Measurements from ENCODE around the gene TBX1. TPM values are rescaled to one million over a fixed set of nuclear protein-coding genes. Genes with fewer than 3 reads are reported as not detected.

Gene TBX1
- total RNA-seq, 1 experiment from 2014 or later = 3.9 TPM

DNA sequence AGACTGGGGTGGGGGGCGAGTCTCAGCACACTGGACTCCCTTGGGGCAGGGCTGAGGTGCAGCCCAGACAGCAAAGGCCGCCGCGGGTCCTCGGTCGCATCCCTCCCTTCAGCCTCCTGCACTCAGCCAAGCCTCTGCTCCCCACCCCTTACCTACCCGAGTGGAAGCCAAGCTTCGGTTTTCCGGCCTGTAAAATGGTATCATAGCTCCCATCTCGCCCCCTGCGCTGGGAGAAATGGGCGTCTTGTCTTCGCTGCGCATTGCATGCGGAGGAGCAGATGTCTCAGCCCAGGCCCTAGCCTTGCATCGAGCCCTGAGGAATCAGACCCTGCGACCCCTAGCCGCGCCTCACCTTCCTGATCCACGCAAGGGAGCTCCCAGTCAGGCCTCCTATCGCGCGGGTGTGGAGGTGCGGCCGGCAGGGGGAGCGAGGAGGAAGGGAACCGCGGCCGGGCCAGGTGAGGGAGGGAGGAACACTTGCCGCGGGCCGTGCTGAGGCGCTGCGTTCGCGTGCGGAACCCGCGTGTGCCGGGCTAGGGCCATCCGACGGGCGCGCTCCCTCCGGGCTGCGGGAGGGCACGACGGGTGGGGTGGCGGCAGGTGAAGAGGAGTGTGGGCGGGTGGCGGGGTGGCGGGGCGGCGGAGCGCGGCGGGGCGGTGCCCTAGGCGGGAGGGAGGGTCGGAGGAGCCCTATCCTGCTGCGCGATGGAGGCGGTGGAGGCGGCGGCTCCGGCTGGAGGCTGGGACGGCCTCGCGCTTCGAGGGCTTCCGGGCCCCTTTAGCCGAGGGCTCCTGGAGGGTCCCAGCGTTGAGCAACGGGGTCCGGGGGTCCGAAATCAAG, 4.1 kb upstream of the TBX1 start:
- ChIA-PET POLR2A (interaction anchor here (1.0 kb wide), 1 partner anchor 9 kb away, joined by 4 read pairs; no protein-coding TSS in a partner anchor), CTCF (interaction anchor here (0.6 to 3.1 kb wide), 14 partner anchors 9 to 460 kb away, joined by 3 to 28 read pairs (median 3); no protein-coding TSS in a partner anchor), RAD21 (ENCODE audit: low non-redundant PET in 1 of 2, low total read pairs in 2 of 2, uncharacterized antibody in 2 of 2, unreplicated experiment in 2 of 2) (interaction anchor here (0.6 to 1.8 kb wide), 5 partner anchors 26 to 154 kb away, joined by 3 to 14 read pairs (median 5); no protein-coding TSS in a partner anchor)
- H3K4me3 ChIP-seq (replicated peaks in 1 of 2; ENCODE audit: low read depth in 1 of 2, low read length in 2 of 2) = peak overlapping the region; percentile 32 to 53
- no peaks in the 10 kb centered on the region for H3K36me3 ChIP-seq (ENCODE audit: control insufficient read depth in 1 of 2, insufficient read depth in 2 of 2, low read length in 2 of 2)
- H3K4me2 ChIP-seq (ENCODE audit: low read length) = peak overlapping the region; percentile 68
- H3K27me3 ChIP-seq (ENCODE audit: insufficient read depth, low read length) = no peaks in the 10 kb centered on the region
- peak overlapping the region; percentile 5 for H2AFZ ChIP-seq (ENCODE audit: low read depth, low read length, poor library complexity, severe bottlenecking)
- H4K20me1 ChIP-seq (ENCODE audit: insufficient read depth) = no peaks in the 10 kb centered on the region
- no TSS peak for BruUV-seq (replicated peaks)
- peak overlapping the region; percentile 48 for H3K9ac ChIP-seq (ENCODE audit: low read length)
- peak; percentile 88 for ATAC-seq
- H3K27ac ChIP-seq (ENCODE audit: low read depth, low read length) = peak overlapping the region; percentile 14; the same call in 1 of the 2 replicates
- DNase-seq (ENCODE audit: low read depth, low spot score) = peak; percentile 34
- intact Hi-C loops (cut with micrococcal nuclease) = loop anchor here (1.0 to 2.0 kb wide), 2 partner anchors 26 to 154 kb away; no protein-coding TSS in a partner anchor
- H3K9me2 ChIP-seq (ENCODE audit: insufficient read depth) = no peaks in the 10 kb centered on the region
- H3K79me2 ChIP-seq (ENCODE audit: insufficient read depth, low read length) = no peaks in the 10 kb centered on the region
- TF ChIP-seq ZFX (IDR thresholded peaks at IDR 0.05) (peak; percentile 32; the same call in 1 of the 2 replicates), CTCF (IDR thresholded peaks at IDR 0.05 in 2 of 3, conservative IDR thresholded peaks at IDR 0.05 in 1 of 3; ENCODE audit: borderline replicate concordance in 1 of 3, insufficient read depth in 1 of 3, low read depth in 2 of 3, low read length in 2 of 3) (peak; percentile 68 to 78 (median 74)), JUND (IDR thresholded peaks at IDR 0.05) (no peak), MAX (IDR thresholded peaks at IDR 0.05) (0 out of 2 replicates have a peak, but pooled peaks have one; percentile 58), SIN3A (IDR thresholded peaks at IDR 0.05; ENCODE audit: low read depth) (no peak), YY1 (IDR thresholded peaks at IDR 0.05; ENCODE audit: extremely low read depth, insufficient replicate concordance, low read depth, low read length) (no peak), TCF7L2 (IDR thresholded peaks at IDR 0.05; ENCODE audit: borderline replicate concordance, extremely low read depth, insufficient read depth, insufficient read length) (no peak), EGR1 (IDR thresholded peaks at IDR 0.05; ENCODE audit: low read depth) (no peak), EZH2 (IDR thresholded peaks at IDR 0.05) (no peak), CBX3 (IDR thresholded peaks at IDR 0.05; ENCODE audit: low read depth) (no peak), RAD21 (IDR thresholded peaks at IDR 0.05; ENCODE audit: low read depth) (peak; percentile 83), FOSL1 (IDR thresholded peaks at IDR 0.05; ENCODE audit: low read depth) (no peak), ZBTB33 (IDR thresholded peaks at IDR 0.05; ENCODE audit: extremely low read depth, insufficient replicate concordance, low read length) (no peak)
- H3K4me1 ChIP-seq (ENCODE audit: control insufficient read depth in 1 of 2, insufficient read depth in 2 of 2, low read length in 2 of 2) = peaks cover 4 to 16% of the 10 kb centered on the region in 2 experiments; a peak in 3 of 4 replicates
- H3K9me3 ChIP-seq (ENCODE audit: control insufficient read depth in 1 of 2, insufficient read depth in 1 of 2, low read depth in 1 of 2, low read length in 2 of 2) = no peaks in the 10 kb centered on the region

Data from HCT116 (cell line).